SHP77 treated with DMSO at 0.1 percent for 48 hours (cell line): ENCODE data around the gene LRRC63.
"Not testable (repeated sequence)": the region's sequence is repeated elsewhere in the genome, so short reads cannot be mapped to it uniquely, and the experiment has no call there.

Experiments
- DNase-seq: peaks from one replicate; lab custom pipeline; 2025; lab: John Stamatoyannopoulos, UW

Gene LRRC63

GRCh38 chr13:46181377-46181839 is 30.3 kb upstream of the LRRC63 start:
- DNase-seq, result no peak

GRCh38 chr13:46181840-46182490 is 29.8 kb upstream of the LRRC63 start, which contains the start of gene LCP1:
TSS of gene LCP1 (minus strand) at chr13:46182177. CDS start at chr13:46159662, 22,515 bp downstream.
- no peak for DNase-seq

GRCh38 chr13:46182491-46182877 is 29.2 kb upstream of the LRRC63 start:
- DNase-seq, result no peak

GRCh38 chr13:46183018-46183946 is 28.4 kb upstream of the LRRC63 start:
- no peak for DNase-seq

- DNase-seq, result no peak
Measured at GRCh38 chr13:46184277-46184699, 27.4 kb upstream of the LRRC63 start.

- DNase-seq, result no peak
Measured at GRCh38 chr13:46185634-46186033, 26.1 kb upstream of the LRRC63 start.

GRCh38 chr13:46192412-46192811 is 19.3 kb upstream of the LRRC63 start:
- no peak for DNase-seq

- DNase-seq, result no peak
Measured at GRCh38 chr13:46195016-46195415, 16.7 kb upstream of the LRRC63 start.

- DNase-seq, result no peak
Measured at GRCh38 chr13:46197299-46198048, 14.3 kb upstream of the LRRC63 start.

GRCh38 chr13:46198696-46199193 is 13.0 kb upstream of the LRRC63 start:
- no peak for DNase-seq

GRCh38 chr13:46202188-46202795 is 9.4 kb upstream of the LRRC63 start:
- no peak for DNase-seq

GRCh38 chr13:46202966-46203365 is 8.8 kb upstream of the LRRC63 start:
- DNase-seq, result no peak

GRCh38 chr13:46206143-46206542 is 5.6 kb upstream of the LRRC63 start:
- no peak for DNase-seq

GRCh38 chr13:46207828-46208227 is 3.9 kb upstream of the LRRC63 start:
- DNase-seq, result no peak

GRCh38 chr13:46210362-46211083 is 1.2 kb upstream of the LRRC63 start:
- DNase-seq, result no peak

- no peak for DNase-seq
Measured at GRCh38 chr13:46211116-46211482, 629 bp upstream of the LRRC63 start.

- DNase-seq, result no peak
Measured at GRCh38 chr13:46213242-46213641, 1.5 kb downstream of the LRRC63 start.

GRCh38 chr13:46214741-46215140 is 3.0 kb downstream of the LRRC63 start:
- DNase-seq, result not testable (repeated sequence)

GRCh38 chr13:46220234-46220633 is 8.5 kb downstream of the LRRC63 start:
- not testable (repeated sequence) for DNase-seq

- no peak for DNase-seq
Measured at GRCh38 chr13:46229251-46229650, 17.5 kb downstream of the LRRC63 start.

GRCh38 chr13:46232281-46232680 is 20.6 kb downstream of the LRRC63 start:
- DNase-seq, result no peak
